HCT116 (cell line): ENCODE data around the gene MEGF6. TPM values are rescaled to one million over a fixed set of nuclear protein-coding genes. Genes with fewer than 3 reads are reported as not detected.

Experiments
- ATAC-seq: fragments of 200-7000 bp; cut with Tn5 transposase; 2 replicates; pipeline ENCODE4 v1.9.1; 2020; ENCODE audit warnings: mild to moderate bottlenecking, moderate library complexity
- BruUV-seq: library from RNA; stranded (reverse); fragments of 400-500 nt; replicated peaks from 2 replicates; lab custom pipeline; 2021; lab: Mats Ljungman, UMichigan
- CTCF ChIA-PET: fragments of 300-600 bp; sonication (Branson Sonifier 250); formaldehyde crosslinking; loops from one replicate; lab custom pipeline; 2021; ENCODE audit warnings: antibody characterized with exemption; lab: Charles Lee
- POLR2A ChIA-PET: fragments of 300-600, 350-600 bp; sonication (Branson Sonifier 250); formaldehyde crosslinking; loops from one replicate; lab custom pipeline; 2021; ENCODE audit warnings: antibody characterized with exemption; lab: Charles Lee
- RAD21 ChIA-PET, 2 experiments: fragments of 300-600 bp; sonication (Branson Sonifier 250); formaldehyde crosslinking; loops; one replicate each; lab custom pipeline; 2023; ENCODE audit warnings: low total read pairs in 2 of 2; ENCODE audit not compliant: uncharacterized antibody in 2 of 2, unreplicated experiment in 2 of 2, low non-redundant PET in 1 of 2; lab: Charles Lee
- DNase-seq: peaks from one replicate; pipeline ENCODE4 v3.0.0-alpha.2; 2010; ENCODE audit warnings: low read depth, low spot score
- H2AFZ ChIP-seq: fragments of 200-600 bp; shearing (Covaris generic), sonication (generic); 2 replicates; pipeline ENCODE4 v1.6.1; 2017; ENCODE audit warnings: low read depth, mixed run types, mixed read lengths, antibody characterized with exemption, low read length; ENCODE audit not compliant: poor library complexity, severe bottlenecking
- H3K27ac ChIP-seq: 2 replicates; pipeline ENCODE4 v1.5.1; 2012; ENCODE audit warnings: low read depth, low read length
- H3K27me3 ChIP-seq: fragments of 200-600 bp; sonication (generic); 2 replicates; pipeline ENCODE4 v1.6.1; 2016; ENCODE audit warnings: mixed run types, low read length, mixed read lengths; ENCODE audit not compliant: insufficient read depth
- H3K36me3 ChIP-seq, 2 experiments: fragments of 200-500 bp in 1 of 2; fragments of 200-600 bp in 1 of 2; sonication (Bioruptor generic) in 1 of 2; sonication (generic) in 1 of 2; 2 replicates each; pipeline versions ENCODE4 v1.5.1 to v1.6.1; 2014 to 2016; ENCODE audit warnings: low read length in 2 of 2, inconsistent platforms in 1 of 2, mixed read lengths in 1 of 2, mixed run types in 1 of 2; ENCODE audit not compliant: insufficient read depth in 2 of 2, control insufficient read depth in 1 of 2
- H3K4me1 ChIP-seq, 2 experiments: fragments of 200-600 bp in 1 of 2; sonication (generic) in 1 of 2; 2 replicates each; pipeline versions ENCODE4 v1.5.1 to v1.6.1; 2012 to 2017; ENCODE audit warnings: low read length in 2 of 2, inconsistent platforms in 1 of 2, mild to moderate bottlenecking in 1 of 2, mixed read lengths in 1 of 2, mixed run types in 1 of 2, moderate library complexity in 1 of 2; ENCODE audit not compliant: insufficient read depth in 2 of 2, control insufficient read depth in 1 of 2
- H3K4me2 ChIP-seq: fragments of 200-600 bp; sonication (generic); 2 replicates; pipeline ENCODE4 v1.6.1; 2017; ENCODE audit warnings: mixed run types, low read length, mixed read lengths
- H3K4me3 ChIP-seq, 2 experiments: fragments of 200-600 bp in 1 of 2; sonication (generic) in 1 of 2; replicated peaks in 1 of 2; 2 replicates each; pipeline ENCODE4 v1.5.1; 2011 to 2016; ENCODE audit warnings: low read length in 2 of 2, control low read depth in 1 of 2, low read depth in 1 of 2, mild to moderate bottlenecking in 1 of 2, mixed read lengths in 1 of 2, mixed run types in 1 of 2
- H3K79me2 ChIP-seq: fragments of 200-600 bp; sonication (generic); 2 replicates; pipeline ENCODE4 v1.6.1; 2017; ENCODE audit warnings: mild to moderate bottlenecking, mixed run types, low read length, moderate library complexity, mixed read lengths; ENCODE audit not compliant: insufficient read depth
- H3K9ac ChIP-seq: fragments of 200-600 bp; sonication (generic); 2 replicates; pipeline ENCODE4 v1.6.1; 2016; ENCODE audit warnings: low read length, mixed read lengths
- H3K9me2 ChIP-seq: fragments of 200-600 bp; sonication (generic), shearing (Covaris generic); 2 replicates; pipeline ENCODE4 v1.6.1; 2017; ENCODE audit warnings: mixed run types, mild to moderate bottlenecking, moderate library complexity; ENCODE audit not compliant: insufficient read depth
- H3K9me3 ChIP-seq, 2 experiments: fragments of 200-500 bp in 1 of 2; fragments of 200-600 bp in 1 of 2; sonication (Bioruptor generic) in 1 of 2; sonication (generic) in 1 of 2; 2 replicates each; pipeline ENCODE4 v1.6.1; 2014 to 2017; ENCODE audit warnings: low read length in 2 of 2, mixed read lengths in 2 of 2, inconsistent platforms in 1 of 2, low read depth in 1 of 2, mild to moderate bottlenecking in 1 of 2, mixed run types in 1 of 2, moderate library complexity in 1 of 2; ENCODE audit not compliant: control insufficient read depth in 1 of 2, insufficient read depth in 1 of 2
- H4K20me1 ChIP-seq: fragments of 200-600 bp; sonication (generic), shearing (Covaris generic); 2 replicates; pipeline ENCODE4 v1.6.1; 2017; ENCODE audit warnings: mixed run types, mild to moderate bottlenecking, moderate library complexity; ENCODE audit not compliant: insufficient read depth
- ATF3 ChIP-seq: IDR thresholded peaks from 2 replicates; pipeline ENCODE4 v1.6.1; 2012
- CBX3 ChIP-seq: IDR thresholded peaks from 2 replicates; pipeline ENCODE4 v1.6.1; 2012; ENCODE audit warnings: low read depth
- CEBPB ChIP-seq: IDR thresholded peaks from 2 replicates; pipeline ENCODE4 v1.6.1; 2012; ENCODE audit warnings: low read depth
- CTCF ChIP-seq, 3 experiments: fragments of 200-600 bp in 1 of 3; sonication (generic) in 1 of 3; IDR thresholded peaks in 2 of 3; conservative IDR thresholded peaks in 1 of 3; 2 replicates each; pipeline ENCODE4 v1.5.1; 2012 to 2017; ENCODE audit warnings: low read depth in 2 of 3, low read length in 2 of 3, antibody characterized with exemption in 1 of 3, borderline replicate concordance in 1 of 3, control low read depth in 1 of 3, mild to moderate bottlenecking in 1 of 3, mixed read lengths in 1 of 3, mixed run types in 1 of 3, moderate library complexity in 1 of 3; ENCODE audit not compliant: insufficient read depth in 1 of 3
- EGR1 ChIP-seq: IDR thresholded peaks from 2 replicates; pipeline ENCODE4 v1.6.1; 2012; ENCODE audit warnings: low read depth
- ELF1 ChIP-seq: IDR thresholded peaks from 2 replicates; pipeline ENCODE4 v1.6.1; 2012; ENCODE audit warnings: low read depth, borderline replicate concordance
- EZH2 ChIP-seq: fragments of 200-600 bp; sonication (generic); IDR thresholded peaks from 2 replicates; pipeline ENCODE4 v1.6.1; 2017; ENCODE audit warnings: antibody characterized with exemption, mixed run types
- EZH2phosphoT487 ChIP-seq: fragments of 200-600 bp; IDR thresholded peaks from 2 replicates; pipeline ENCODE4 v1.6.1; 2018; ENCODE audit warnings: antibody characterized with exemption, borderline replicate concordance
- FOSL1 ChIP-seq: IDR thresholded peaks from 2 replicates; pipeline ENCODE4 v1.6.1; 2012; ENCODE audit warnings: low read depth
- JUND ChIP-seq: IDR thresholded peaks from 2 replicates; pipeline ENCODE4 v1.6.1; 2012
- REST ChIP-seq: IDR thresholded peaks from 2 replicates; pipeline ENCODE4 v1.6.1; 2012; ENCODE audit warnings: low read depth
- SIN3A ChIP-seq: IDR thresholded peaks from 2 replicates; pipeline ENCODE4 v1.6.1; 2012; ENCODE audit warnings: low read depth
- SP1 ChIP-seq: IDR thresholded peaks from 2 replicates; pipeline ENCODE4 v1.6.1; 2012; ENCODE audit warnings: low read depth
- SRF ChIP-seq: IDR thresholded peaks from 2 replicates; pipeline ENCODE4 v1.6.1; 2012; ENCODE audit warnings: low read depth
- TCF7L2 ChIP-seq: IDR thresholded peaks from 2 replicates; pipeline ENCODE4 v1.7.0; 2011; ENCODE audit warnings: borderline replicate concordance, inconsistent platforms; ENCODE audit not compliant: insufficient read depth, insufficient read length; ENCODE audit errors: extremely low read depth
- YY1 ChIP-seq: IDR thresholded peaks from 2 replicates; pipeline ENCODE4 v1.6.1; 2011; ENCODE audit warnings: low read length, low read depth, moderate library complexity, mild to moderate bottlenecking; ENCODE audit not compliant: insufficient replicate concordance; ENCODE audit errors: extremely low read depth
- ZFX ChIP-seq: fragments of 450-650 bp; IDR thresholded peaks from 2 replicates; pipeline ENCODE4 v1.6.1; 2017
- ZNF274 ChIP-seq: fragments of 200-500 bp; sonication (Bioruptor generic); IDR thresholded peaks from 2 replicates; pipeline ENCODE4 v1.6.1; 2014; ENCODE audit warnings: mild to moderate bottlenecking, low read depth, low read length, inconsistent platforms
- intact Hi-C: fragments of 100-400 bp; cut with micrococcal nuclease; formaldehyde crosslinking; loops from 2 replicates; pipeline ENCODE4 v1.10.0; 2022
- total RNA-seq: library from RNA; stranded (reverse); gene quantifications from one replicate; pipeline ENCODE4 v1.2.1, GENCODE V29; 2021; ENCODE audit not compliant: unreplicated experiment

The MEGF6 gene
- total RNA-seq, 1 experiment from 2014 or later: 47.6 TPM

- no peaks in the 10 kb centered on the region; a peak in 1 of 4 replicates for H3K36me3 ChIP-seq
- no peaks in the 10 kb centered on the region for H3K79me2 ChIP-seq
- H3K4me3 ChIP-seq: no peak overlapping the region
- no TSS peak for BruUV-seq
- DNase-seq (no peak), ATAC-seq (no peak)
- no peak overlapping the region for H3K4me2 ChIP-seq
- no peak overlapping the region for H3K27ac ChIP-seq
- no peaks in the 10 kb centered on the region for H3K9me2 ChIP-seq
- no peak overlapping the region for H2AFZ ChIP-seq
- TF ChIP-seq CTCF (IDR thresholded peaks at IDR 0.05 in 2 of 3, conservative IDR thresholded peaks at IDR 0.05 in 1 of 3; ENCODE audit: borderline replicate concordance in 1 of 3, insufficient read depth in 1 of 3, low read depth in 2 of 3, low read length in 2 of 3) (no peak), REST (no peak), JUND (no peak), SRF (no peak), CEBPB (no peak), SP1 (no peak), CBX3 (no peak), FOSL1 (no peak), EZH2phosphoT487 (no peak), TCF7L2 (no peak), SIN3A (no peak), ZFX (no peak), ATF3 (no peak), ZNF274 (no peak), ELF1 (no peak), EZH2 (no peak), YY1 (no peak), EGR1 (no peak)
- RAD21 ChIA-PET: no interaction called here
- H3K9me3 ChIP-seq: no peaks in the 10 kb centered on the region
- POLR2A ChIA-PET: no interaction called here
- H3K4me1 ChIP-seq: peaks cover 12 to 29% of the 10 kb centered on the region in 2 experiments; a peak in 3 of 4 replicates
- intact Hi-C loops: no loop called here
- no peaks in the 10 kb centered on the region for H3K27me3 ChIP-seq
- no peaks in the 10 kb centered on the region for H4K20me1 ChIP-seq
- H3K9ac ChIP-seq: no peak overlapping the region
- CTCF ChIA-PET: interaction anchor here (1.6 to 3.5 kb wide), 2 partner anchors 11 to 26 kb away, joined by 4 to 29 read pairs; no protein-coding TSS in a partner anchor
Measured at GRCh38 chr1:3479511-3480368, 131.6 kb downstream of the MEGF6 start.
